A549 treated with Mapracorat at 1 μM for 4 hours (cell line): ENCODE measurements around the gene GAL. TPM values are rescaled to one million over a fixed set of nuclear protein-coding genes. Genes with fewer than 3 reads are reported as not detected.

ENCODE experiments used
- total RNA-seq: library from RNA; stranded (reverse); fragments of 200-300 nt; extraction: Qiagen RNA extraction; gene quantifications from 5 replicates; pipeline ENCODE4 v1.2.3, GENCODE V29; 2022

Gene GAL, protein sequence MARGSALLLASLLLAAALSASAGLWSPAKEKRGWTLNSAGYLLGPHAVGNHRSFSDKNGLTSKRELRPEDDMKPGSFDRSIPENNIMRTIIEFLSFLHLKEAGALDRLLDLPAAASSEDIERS
- total RNA-seq, result 10.2 to 23.6 TPM (median 19.2 TPM) in 5 replicates

DNA sequence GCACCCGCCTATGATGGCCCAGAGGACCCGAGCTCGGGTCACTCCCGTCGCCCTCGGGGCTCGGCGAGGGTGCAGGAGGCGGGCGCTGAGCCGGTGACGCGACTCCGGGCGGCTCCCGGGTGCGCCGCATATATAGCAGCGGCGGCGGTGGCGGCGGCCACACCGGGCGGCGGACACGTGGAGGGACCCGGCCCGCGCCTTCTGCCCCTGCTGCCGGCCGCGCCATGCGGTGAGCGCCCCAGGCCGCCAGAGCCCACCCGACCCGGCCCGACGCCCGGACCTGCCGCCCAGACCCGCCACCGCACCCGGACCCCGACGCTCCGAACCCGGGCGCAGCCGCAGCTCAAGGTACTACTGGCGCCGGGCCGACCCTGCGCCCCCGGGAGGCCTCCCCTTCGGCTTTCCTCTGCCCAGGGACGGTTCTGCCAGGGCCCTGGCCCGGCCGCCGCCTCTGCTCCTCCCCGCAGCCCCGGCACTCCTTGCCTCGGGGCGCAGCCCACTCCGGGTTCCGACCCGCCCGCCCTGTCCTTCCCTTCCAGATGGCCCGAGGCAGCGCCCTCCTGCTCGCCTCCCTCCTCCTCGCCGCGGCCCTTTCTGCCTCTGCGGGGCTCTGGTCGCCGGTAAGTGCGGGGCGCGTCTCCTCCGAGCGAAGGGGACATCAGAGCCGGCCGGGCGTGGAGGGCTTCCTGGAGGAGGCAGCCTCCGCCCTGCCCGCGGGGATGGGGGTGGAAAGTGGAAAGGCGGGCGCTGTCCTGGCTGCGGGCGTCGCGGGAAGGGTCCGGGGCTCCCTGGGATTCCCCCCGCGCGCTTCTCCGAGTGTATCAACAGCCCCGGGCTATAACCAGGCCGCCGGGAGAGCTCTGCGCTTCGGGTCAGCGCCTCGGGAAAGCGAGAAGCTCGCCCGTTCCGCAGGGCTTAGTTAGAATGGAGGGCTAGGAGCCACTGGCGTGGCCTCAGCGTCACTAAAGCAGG lies at the start of gene GAL:
GAL (plus strand) TSS at position 160 of the 972 bp plus-strand sequence; CDS start at position 540, 380 bp downstream.

Other genes starting within 250 kb of the GAL start
- 43.2 to 59.4 TPM (median 55.5 TPM) in 5 replicates for gene PPP6R3, start 223.8 kb upstream of the GAL start, total RNA-seq
- 3.3 to 7.6 TPM (median 6.7 TPM) in 5 replicates for gene TESMIN, start 67.0 kb downstream of the GAL start, total RNA-seq
- gene CPT1A, start 157.4 kb downstream of the GAL start, total RNA-seq, result 27.9 to 32.8 TPM (median 31.7 TPM) in 5 replicates
- gene MRPL21, start 219.3 kb downstream of the GAL start, total RNA-seq, result 126 to 143 TPM (median 134 TPM) in 5 replicates
- 12.7 to 16.8 TPM (median 15.4 TPM) in 5 replicates for gene IGHMBP2, start 219.3 kb downstream of the GAL start, total RNA-seq